Left ventricle myocardium inferior (tissue), 1 donor: ENCODE data around the gene ERO1A. TPM values are rescaled to one million over a fixed set of nuclear protein-coding genes. Genes with fewer than 3 reads are reported as not detected.

Experiments used
- DNase-seq: peaks from one replicate; pipeline ENCODE4 v3.0.0-alpha.2; 2020
- H3K27ac ChIP-seq: fragments of 200-600 bp; replicated peaks from 2 replicates; pipeline ENCODE4 v1.8.0; 2021
- H3K27me3 ChIP-seq: fragments of 200-600 bp; 2 replicates; pipeline ENCODE4 v1.8.0; 2021; ENCODE audit warnings: low read depth
- H3K36me3 ChIP-seq: fragments of 200-600 bp; 2 replicates; pipeline ENCODE4 v1.8.0; 2021
- H3K4me1 ChIP-seq: fragments of 200-600 bp; 2 replicates; pipeline ENCODE4 v1.8.0; 2021
- H3K4me3 ChIP-seq: fragments of 200-600 bp; 2 replicates; pipeline ENCODE4 v1.8.0; 2021; ENCODE audit warnings: mild to moderate bottlenecking, moderate library complexity
- H3K9me3 ChIP-seq: fragments of 200-600 bp; replicated peaks from 2 replicates; pipeline ENCODE4 v1.8.0; 2021
- intact Hi-C: fragments of 100-400 bp; cut with micrococcal nuclease; formaldehyde crosslinking; loops from one replicate; pipeline ENCODE4 v1.11.0; 2022
- total RNA-seq: library from RNA; stranded (reverse); fragmentation: NEBNext Ultra II Directional; extraction: Animal tissue kit (Norgen Biotek cat#: 25700); gene quantifications from one replicate; pipeline ENCODE4 v1.2.1, GENCODE V29; 2021
- TF ChIP-seq, protein P1 (sequence below): fragments of 200-600 bp; IDR thresholded peaks from 2 replicates; pipeline ENCODE4 v1.8.0; 2021; ENCODE audit warnings: antibody characterized with exemption, mild to moderate bottlenecking, borderline replicate concordance
- donor health status: DM: no; HTN: yes; CAD: no; lungs with severe emphysema.

Gene ERO1A
- total RNA-seq, 1 donor from 2014 or later, result 14.6 TPM

DNA sequence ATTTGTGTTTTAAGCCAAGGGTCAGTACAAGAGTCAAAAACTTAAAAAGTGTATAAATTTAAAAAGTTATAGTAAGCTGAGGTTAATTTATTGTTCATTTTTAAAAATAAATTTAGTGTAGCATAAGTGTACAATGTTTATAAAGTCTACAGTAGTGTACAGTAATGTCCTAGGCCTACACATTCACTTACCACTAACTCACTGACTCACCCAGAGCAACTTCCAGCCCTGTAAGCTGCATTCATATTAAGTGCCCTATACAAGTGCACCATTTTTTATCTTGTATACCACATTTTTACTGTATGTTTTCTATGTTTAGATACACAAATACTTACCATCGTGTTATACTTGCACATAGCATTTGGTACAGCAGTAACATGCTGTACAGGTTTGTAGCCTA lies 105.0 kb downstream of the ERO1A start:
- TF ChIP-seq, protein P1, sequence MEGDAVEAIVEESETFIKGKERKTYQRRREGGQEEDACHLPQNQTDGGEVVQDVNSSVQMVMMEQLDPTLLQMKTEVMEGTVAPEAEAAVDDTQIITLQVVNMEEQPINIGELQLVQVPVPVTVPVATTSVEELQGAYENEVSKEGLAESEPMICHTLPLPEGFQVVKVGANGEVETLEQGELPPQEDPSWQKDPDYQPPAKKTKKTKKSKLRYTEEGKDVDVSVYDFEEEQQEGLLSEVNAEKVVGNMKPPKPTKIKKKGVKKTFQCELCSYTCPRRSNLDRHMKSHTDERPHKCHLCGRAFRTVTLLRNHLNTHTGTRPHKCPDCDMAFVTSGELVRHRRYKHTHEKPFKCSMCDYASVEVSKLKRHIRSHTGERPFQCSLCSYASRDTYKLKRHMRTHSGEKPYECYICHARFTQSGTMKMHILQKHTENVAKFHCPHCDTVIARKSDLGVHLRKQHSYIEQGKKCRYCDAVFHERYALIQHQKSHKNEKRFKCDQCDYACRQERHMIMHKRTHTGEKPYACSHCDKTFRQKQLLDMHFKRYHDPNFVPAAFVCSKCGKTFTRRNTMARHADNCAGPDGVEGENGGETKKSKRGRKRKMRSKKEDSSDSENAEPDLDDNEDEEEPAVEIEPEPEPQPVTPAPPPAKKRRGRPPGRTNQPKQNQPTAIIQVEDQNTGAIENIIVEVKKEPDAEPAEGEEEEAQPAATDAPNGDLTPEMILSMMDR, result no peak
- Histone ChIP-seq H3K36me3 (no peaks in the 10 kb centered on the region), H3K27me3 (no peaks in the 10 kb centered on the region), H3K4me1 (no peaks in the 10 kb centered on the region), H3K4me3 (no peak overlapping the region), H3K27ac (no peak overlapping the region), H3K9me3 (peaks cover 32% of the 10 kb centered on the region)
- intact Hi-C loops, result no loop called here
- no peak for DNase-seq

Other genes starting within 250 kb of the ERO1A start
- 3.6 TPM for gene TXNDC16, start 143.1 kb downstream of the ERO1A start, total RNA-seq
- gene GPR137C, start 142.7 kb downstream of the ERO1A start, total RNA-seq, result 1.2 TPM
- gene PSMC6, start 11.6 kb upstream of the ERO1A start, total RNA-seq, result 77.0 TPM
- 13.3 TPM for gene STYX, start 34.6 kb upstream of the ERO1A start, total RNA-seq
- 5.7 TPM for gene GNPNAT1, start 96.0 kb upstream of the ERO1A start, total RNA-seq